Endothelial cell of umbilical vein (primary cell): ENCODE results near the gene ARID1B. TPM values are rescaled to one million over a fixed set of nuclear protein-coding genes. Genes with fewer than 3 reads are reported as not detected.

Experiments
- BruUV-seq: library from RNA; stranded (reverse); fragments of 400-500 nt; replicated peaks from 2 replicates; lab custom pipeline; 2021; lab: Mats Ljungman, UMichigan
- CTCF ChIA-PET: fragments of 300-600, 350-600 bp; sonication (Branson Sonifier 250); formaldehyde crosslinking; loops from one replicate; lab custom pipeline; 2021; ENCODE audit warnings: antibody characterized with exemption, inconsistent platforms; lab: Charles Lee
- POLR2A ChIA-PET: fragments of 300-600, 350-600 bp; sonication (Branson Sonifier 250); formaldehyde crosslinking; loops from one replicate; lab custom pipeline; 2021; ENCODE audit warnings: antibody characterized with exemption, inconsistent platforms; lab: Charles Lee
- DNase-seq: peaks from one replicate; pipeline ENCODE4 v3.0.0-alpha.2; 2011; ENCODE audit warnings: low read depth, low spot score
- FAIRE-seq: peaks from 2 replicates; lab custom pipeline; 2011; peaks lifted over from hg19 to GRCh38; lab: Jason Lieb, UNC
- H2AFZ ChIP-seq: 2 replicates; pipeline ENCODE4 v1.6.0; 2012; ENCODE audit warnings: low read depth, low read length, control low read depth, inconsistent platforms
- H3K27ac ChIP-seq: 2 replicates; pipeline ENCODE4 v1.5.1; 2011; ENCODE audit warnings: low read depth, mild to moderate bottlenecking, control low read depth, low read length, moderate library complexity; ENCODE audit not compliant: insufficient read depth
- H3K27me3 ChIP-seq, 2 experiments: 2 replicates each; pipeline versions ENCODE4 v1.6.0 to v1.6.1; 2011; ENCODE audit warnings: low read length in 2 of 2, mixed read lengths in 1 of 2; ENCODE audit not compliant: control insufficient read depth in 2 of 2, insufficient read depth in 2 of 2
- H3K36me3 ChIP-seq, 2 experiments: 2 replicates in 1 of 2; 3 replicates in 1 of 2; pipeline ENCODE4 v1.5.1; 2011; ENCODE audit warnings: low read length in 2 of 2, mild to moderate bottlenecking in 1 of 2, moderate library complexity in 1 of 2; ENCODE audit not compliant: control insufficient read depth in 2 of 2, insufficient read depth in 2 of 2; ENCODE audit errors: extremely low read depth in 1 of 2
- H3K4me1 ChIP-seq: 3 replicates; pipeline ENCODE4 v1.5.1; 2011; ENCODE audit warnings: mild to moderate bottlenecking, low read length; ENCODE audit not compliant: control insufficient read depth, insufficient read depth; ENCODE audit errors: extremely low read depth
- H3K4me2 ChIP-seq: 2 replicates; pipeline ENCODE4 v1.6.1; 2011; ENCODE audit warnings: low read length, control low read depth, mixed read lengths; ENCODE audit not compliant: insufficient read depth
- H3K4me3 ChIP-seq, 3 experiments: fragments of 200-600 bp in 1 of 3; sonication (generic), shearing (Covaris generic) in 1 of 3; replicated peaks in 1 of 3; 2 replicates each; pipeline ENCODE4 v1.5.1; 2011 to 2016; ENCODE audit warnings: control low read depth in 3 of 3, low read length in 3 of 3, mild to moderate bottlenecking in 2 of 3, inconsistent platforms in 1 of 3, low read depth in 1 of 3, moderate library complexity in 1 of 3; ENCODE audit not compliant: insufficient read depth in 1 of 3
- H3K79me2 ChIP-seq: 2 replicates; pipeline ENCODE4 v1.6.0; 2012; ENCODE audit warnings: low read length, inconsistent platforms; ENCODE audit not compliant: control insufficient read depth, insufficient read depth
- H3K9ac ChIP-seq: replicated peaks from 2 replicates; pipeline ENCODE3; 2011; ENCODE audit warnings: low read length, control low read depth; ENCODE audit not compliant: insufficient read depth; ENCODE audit errors: extremely low read depth
- H3K9me1 ChIP-seq: replicated peaks from 3 replicates; pipeline ENCODE4 v1.6.0; 2011; ENCODE audit warnings: mild to moderate bottlenecking, low read length; ENCODE audit not compliant: control insufficient read depth, insufficient read depth; ENCODE audit errors: extremely low read depth
- H3K9me3 ChIP-seq: replicated peaks from 2 replicates; pipeline ENCODE4 v1.5.1; 2012; ENCODE audit warnings: low read length, inconsistent platforms; ENCODE audit not compliant: control insufficient read depth, insufficient read depth
- H4K20me1 ChIP-seq: replicated peaks from 2 replicates; pipeline ENCODE3; 2011; ENCODE audit warnings: mild to moderate bottlenecking, low read length; ENCODE audit not compliant: control insufficient read depth, insufficient read depth; ENCODE audit errors: extremely low read depth
- EZH2 ChIP-seq: IDR thresholded peaks from 2 replicates; pipeline ENCODE4 v1.6.1; 2012; ENCODE audit warnings: borderline replicate concordance, low read depth, mild to moderate bottlenecking, moderate library complexity, low read length, inconsistent platforms; ENCODE audit not compliant: severe bottlenecking
- FOS ChIP-seq: IDR thresholded peaks from 2 replicates; pipeline ENCODE4 v1.6.1; 2011; ENCODE audit warnings: mild to moderate bottlenecking, low read length, moderate library complexity, borderline replicate concordance; ENCODE audit not compliant: insufficient read depth
- GATA2 ChIP-seq: IDR thresholded peaks from 2 replicates; pipeline ENCODE4 v1.7.0; 2011; ENCODE audit warnings: low read depth, mild to moderate bottlenecking, moderate library complexity, mixed read lengths, low read length; ENCODE audit not compliant: insufficient read length, insufficient read depth
- JUN ChIP-seq: IDR thresholded peaks from 2 replicates; pipeline ENCODE4 v1.6.1; 2011; ENCODE audit warnings: borderline replicate concordance, low read depth; ENCODE audit not compliant: insufficient read length, insufficient read depth
- MYC ChIP-seq: IDR thresholded peaks from one replicate; pipeline ENCODE4 v1.6.1; 2011; ENCODE audit warnings: mild to moderate bottlenecking, low read depth, low read length
- POLR2A ChIP-seq: IDR thresholded peaks from 2 replicates; pipeline ENCODE4 v1.6.1; 2012; ENCODE audit warnings: low read depth, mild to moderate bottlenecking, control low read depth, low read length
- POLR2AphosphoS5 ChIP-seq: IDR thresholded peaks from 2 replicates; pipeline ENCODE4 v1.6.1; 2012; ENCODE audit warnings: low read depth, mild to moderate bottlenecking, control low read depth, low read length, moderate library complexity; ENCODE audit not compliant: insufficient read depth
- dilution Hi-C: fragments of 300-500 bp; cut with MboI; formaldehyde crosslinking; loops from one replicate; pipeline ENCODE4 v1.15.0; 2019; ENCODE audit warnings: low sequenced_read_pairs; ENCODE audit not compliant: extremely low pct_ligation_motif_present
- intact Hi-C: fragments of 100-400 bp; cut with micrococcal nuclease; formaldehyde crosslinking; loops from one replicate; pipeline ENCODE4 v1.10.0; 2022
- polyA plus RNA-seq, 4 experiments: library from polyadenylated mRNA; depleted of rRNA in 3 of 4; stranded (reverse) in 3 of 4; unstranded in 1 of 4; fragments of >200 nt; gene quantifications; 2 replicates each; pipeline versions ENCODE4 v1.2.1 to v1.2.3, GENCODE V29; 2011 to 2012; ENCODE audit warnings: missing spikeins in 1 of 4
- total RNA-seq: library from RNA; stranded (reverse); gene quantifications from 2 replicates; pipeline ENCODE4 v1.2.3, GENCODE V29; 2021
- TF ChIP-seq, protein P1 (sequence below), 2 donors: IDR thresholded peaks; 1 replicate in 1 of 2; 2 replicates in 1 of 2; pipeline ENCODE4 v1.5.1; 2011; ENCODE audit warnings: low read length in 2 of 2, mild to moderate bottlenecking in 2 of 2, moderate library complexity in 2 of 2, control low read depth in 1 of 2, inconsistent platforms in 1 of 2, low read depth in 1 of 2; ENCODE audit not compliant: insufficient read depth in 1 of 2; ENCODE audit errors: extremely low read depth in 1 of 2
- TF ChIP-seq, protein P2 (sequence below): IDR thresholded peaks from 2 replicates; pipeline ENCODE4 v1.6.1; 2011; ENCODE audit not compliant: insufficient read depth, insufficient read length

Gene ARID1B
- total and polyA plus RNA-seq, 2 donors (not counting 3 experiments of a cell fraction or from before 2014, with no cell fraction given): 21.8 to 89.5 TPM

DNA sequence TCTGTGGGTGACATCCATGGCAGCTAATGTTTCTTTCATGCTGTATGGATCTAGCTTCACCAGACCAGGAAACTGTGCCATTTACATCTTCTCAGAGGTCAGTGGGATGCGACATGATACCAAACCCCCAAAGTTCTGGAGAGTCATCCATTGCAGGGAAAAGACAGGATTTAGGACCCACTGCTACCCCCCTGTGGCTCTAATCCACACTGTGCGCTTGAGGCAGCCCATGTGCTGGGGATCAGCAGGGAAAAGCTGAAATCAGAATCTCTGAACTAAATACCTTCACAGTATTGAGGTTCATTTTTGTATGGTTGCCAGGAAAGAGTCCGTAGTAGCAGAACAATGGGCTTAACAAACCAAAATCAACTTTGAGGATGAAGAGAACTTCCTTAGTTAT lies 381.7 kb downstream of the ARID1B start:
- BruUV-seq: no TSS peak
- no peaks in the 10 kb centered on the region for H3K9me1 ChIP-seq
- no peak for FAIRE-seq
- no peak overlapping the region for H2AFZ ChIP-seq
- H3K36me3 ChIP-seq: peaks cover 3% of the 10 kb centered on the region in 2 experiments
- H3K4me3 ChIP-seq: no peak overlapping the region
- no peaks in the 10 kb centered on the region for H3K79me2 ChIP-seq
- H3K4me1 ChIP-seq: no peaks in the 10 kb centered on the region
- no peak overlapping the region for H3K27ac ChIP-seq
- DNase-seq: no peak
- no peaks in the 10 kb centered on the region for H3K27me3 ChIP-seq
- H3K9me3 ChIP-seq: no peaks in the 10 kb centered on the region
- no peaks in the 10 kb centered on the region for H4K20me1 ChIP-seq
- TF ChIP-seq, protein P1, sequence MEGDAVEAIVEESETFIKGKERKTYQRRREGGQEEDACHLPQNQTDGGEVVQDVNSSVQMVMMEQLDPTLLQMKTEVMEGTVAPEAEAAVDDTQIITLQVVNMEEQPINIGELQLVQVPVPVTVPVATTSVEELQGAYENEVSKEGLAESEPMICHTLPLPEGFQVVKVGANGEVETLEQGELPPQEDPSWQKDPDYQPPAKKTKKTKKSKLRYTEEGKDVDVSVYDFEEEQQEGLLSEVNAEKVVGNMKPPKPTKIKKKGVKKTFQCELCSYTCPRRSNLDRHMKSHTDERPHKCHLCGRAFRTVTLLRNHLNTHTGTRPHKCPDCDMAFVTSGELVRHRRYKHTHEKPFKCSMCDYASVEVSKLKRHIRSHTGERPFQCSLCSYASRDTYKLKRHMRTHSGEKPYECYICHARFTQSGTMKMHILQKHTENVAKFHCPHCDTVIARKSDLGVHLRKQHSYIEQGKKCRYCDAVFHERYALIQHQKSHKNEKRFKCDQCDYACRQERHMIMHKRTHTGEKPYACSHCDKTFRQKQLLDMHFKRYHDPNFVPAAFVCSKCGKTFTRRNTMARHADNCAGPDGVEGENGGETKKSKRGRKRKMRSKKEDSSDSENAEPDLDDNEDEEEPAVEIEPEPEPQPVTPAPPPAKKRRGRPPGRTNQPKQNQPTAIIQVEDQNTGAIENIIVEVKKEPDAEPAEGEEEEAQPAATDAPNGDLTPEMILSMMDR (IDR thresholded peaks at IDR 0.05; ENCODE audit: extremely low read depth in 1 of 2, insufficient read depth in 1 of 2, low read depth in 1 of 2, low read length in 2 of 2): peak; percentile 5 to 16
- TF ChIP-seq POLR2AphosphoS5: no peak
- H3K4me2 ChIP-seq: no peak overlapping the region
- dilution Hi-C loops (no loop called here), intact Hi-C loops (no loop called here)
- CTCF ChIA-PET: interaction anchor here (0.7 to 2.3 kb wide), 11 partner anchors 11 to 1841 kb away, joined by 3 to 8 read pairs (median 4); no protein-coding TSS in a partner anchor
- no peak overlapping the region for H3K9ac ChIP-seq
- POLR2A ChIA-PET: no interaction called here

DNA sequence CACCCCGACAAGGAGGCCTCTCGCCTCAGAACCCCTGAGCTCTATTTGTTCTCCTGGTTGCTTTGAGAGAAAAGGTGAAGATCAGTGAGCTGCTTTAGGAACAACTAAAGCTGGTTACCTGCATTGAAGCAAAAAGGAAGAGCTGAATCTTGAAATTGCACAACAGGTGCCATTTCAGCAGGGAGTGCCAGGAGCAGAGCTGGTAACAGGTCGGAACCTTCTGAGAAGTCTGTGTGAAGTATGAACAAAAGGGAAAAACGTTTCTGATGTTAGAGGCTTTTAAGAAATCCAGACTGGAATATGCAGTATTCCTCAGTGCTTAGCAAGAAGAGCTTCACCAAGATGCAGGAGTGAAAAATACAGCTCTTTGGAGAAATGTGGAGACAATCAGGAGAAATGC lies 382.2 kb downstream of the ARID1B start:
- Histone ChIP-seq H3K36me3 (peaks cover 3% of the 10 kb centered on the region in 2 experiments), H3K4me3 (no peak overlapping the region), H2AFZ (no peak overlapping the region), H3K9me1 (no peaks in the 10 kb centered on the region), H4K20me1 (no peaks in the 10 kb centered on the region), H3K9ac (no peak overlapping the region), H3K4me1 (no peaks in the 10 kb centered on the region), H3K27ac (no peak overlapping the region), H3K4me2 (no peak overlapping the region), H3K9me3 (no peaks in the 10 kb centered on the region), H3K79me2 (no peaks in the 10 kb centered on the region), H3K27me3 (no peaks in the 10 kb centered on the region)
- BruUV-seq: no TSS peak
- DNase-seq: no peak
- TF ChIP-seq GATA2 (no peak), EZH2 (no peak), POLR2AphosphoS5 (no peak), POLR2A (no peak), FOS (no peak), JUN (no peak), MYC (no peak)
- TF ChIP-seq, protein P1 (IDR thresholded peaks at IDR 0.05; ENCODE audit: extremely low read depth in 1 of 2, insufficient read depth in 1 of 2, low read depth in 1 of 2, low read length in 2 of 2): no peak
- TF ChIP-seq, protein P2, sequence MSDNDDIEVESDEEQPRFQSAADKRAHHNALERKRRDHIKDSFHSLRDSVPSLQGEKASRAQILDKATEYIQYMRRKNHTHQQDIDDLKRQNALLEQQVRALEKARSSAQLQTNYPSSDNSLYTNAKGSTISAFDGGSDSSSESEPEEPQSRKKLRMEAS: no peak
- intact Hi-C loops (no loop called here), dilution Hi-C loops (no loop called here)
- POLR2A ChIA-PET: no interaction called here
- FAIRE-seq: no peak
- CTCF ChIA-PET: interaction anchor here (0.7 to 2.3 kb wide), 12 partner anchors 11 to 1842 kb away, joined by 3 to 8 read pairs (median 4); no protein-coding TSS in a partner anchor
